AG04450 (cell line): ENCODE results near the gene CHL1. TPM values are rescaled to one million over a fixed set of nuclear protein-coding genes. Genes with fewer than 3 reads are reported as not detected.

Experiments used
- CTCF ChIA-PET: fragments of 300-600, 350-600 bp; formaldehyde crosslinking; extraction: SDS; loops from one replicate; lab custom pipeline; 2022; ENCODE audit warnings: antibody characterized with exemption, inconsistent platforms; lab: Charles Lee
- POLR2A ChIA-PET: fragments of 350-600 bp; formaldehyde crosslinking; extraction: SDS; loops from one replicate; lab custom pipeline; 2021; ENCODE audit warnings: antibody characterized with exemption, inconsistent platforms; lab: Yijun Ruan, JAX
- DNase-seq: peaks from one replicate; pipeline ENCODE4 v3.0.0-alpha.2; 2011; ENCODE audit warnings: low read depth, low spot score
- H3K27ac ChIP-seq: one replicate; pipeline ENCODE4 v1.5.1; 2012; ENCODE audit warnings: low read depth, low read length, control low read depth
- H3K27me3 ChIP-seq: one replicate; pipeline ENCODE4 v1.6.0; 2012; ENCODE audit warnings: low read length; ENCODE audit not compliant: control insufficient read depth, insufficient read depth
- H3K4me3 ChIP-seq: 2 replicates; pipeline ENCODE4 v1.5.1; 2011; ENCODE audit warnings: mild to moderate bottlenecking, low read depth, low read length, control low read depth
- H3K9me3 ChIP-seq: 2 replicates; pipeline ENCODE4 v1.5.1; 2012; ENCODE audit warnings: low read length; ENCODE audit not compliant: control insufficient read depth, insufficient read depth
- CTCF ChIP-seq: IDR thresholded peaks from 2 replicates; pipeline ENCODE4 v1.5.1; 2011; ENCODE audit warnings: low read depth, low read length, control low read depth, inconsistent platforms
- polyA minus RNA-seq: library from RNA; depleted of rRNA, polyadenylated mRNA; stranded (reverse); fragments of >200 nt; gene quantifications from 2 replicates; pipeline ENCODE4 v1.2.3, GENCODE V29; 2011; rRNA and poly(A)+ RNA removed
- polyA plus RNA-seq: library from polyadenylated mRNA; depleted of rRNA; stranded (reverse); fragments of >200 nt; gene quantifications from 2 replicates; pipeline ENCODE4 v1.2.3, GENCODE V29; 2011; rRNA removed

CHL1 gene
- polyA plus RNA-seq (0.25 and 0.40 TPM in 2 replicates), polyA minus RNA-seq (0.28 and 1.3 TPM in 2 replicates)

- ChIA-PET POLR2A (no interaction called here), CTCF (interaction anchor here (1.1 kb wide), 1 partner anchor 158 kb away, joined by 5 read pairs; no protein-coding TSS in a partner anchor)
- H3K9me3 ChIP-seq, result no peaks in the 10 kb centered on the region; the same call in 1 of the 2 replicates
- peak within 1 kb of the TSS; percentile 57 for H3K4me3 ChIP-seq
- no peak within 1 kb of the TSS for H3K27ac ChIP-seq
- DNase-seq, result no peak
- TF ChIP-seq CTCF, result no peak
- H3K27me3 ChIP-seq, result peaks cover 38% of the 10 kb centered on the region
These were observed at the start of gene CHL1 for GRCh38 chr3:196311-197148. Gene CHL1, plus strand, starts transcription at chr3:196763. Its CDS starts 123,014 bp downstream, at chr3:319777.

- no peak for TF ChIP-seq CTCF
- no peaks in the 10 kb centered on the region for H3K9me3 ChIP-seq
- no peak overlapping the region for H3K27ac ChIP-seq
- CTCF ChIA-PET, result no interaction called here
- no peaks in the 10 kb centered on the region for H3K27me3 ChIP-seq
- no peak overlapping the region for H3K4me3 ChIP-seq
- POLR2A ChIA-PET, result no interaction called here
- no peak for DNase-seq
These were observed 44.9 kb upstream of the CHL1 start for GRCh38 chr3:151614-152189.

GRCh38 chr3:159974-160373, 36.6 kb upstream of the CHL1 start:
- CTCF ChIA-PET, result interaction anchor here (0.8 kb wide), 1 partner anchor 194 kb away, joined by 3 read pairs; no protein-coding TSS in a partner anchor
- POLR2A ChIA-PET, result no interaction called here
- no peaks in the 10 kb centered on the region for H3K27me3 ChIP-seq

GRCh38 chr3:166071-166470, 30.5 kb upstream of the CHL1 start:
- Histone ChIP-seq H3K27ac (no peak overlapping the region), H3K9me3 (no peaks in the 10 kb centered on the region), H3K27me3 (no peaks in the 10 kb centered on the region), H3K4me3 (no peak overlapping the region)
- POLR2A ChIA-PET, result no interaction called here
- DNase-seq, result no peak
- CTCF ChIA-PET, result interaction anchor here (0.7 kb wide), 1 partner anchor 189 kb away, joined by 3 read pairs; no protein-coding TSS in a partner anchor
- no peak for TF ChIP-seq CTCF

More at GRCh38 chr3:159974-160373, 36.6 kb upstream of the CHL1 start:
- no peak for DNase-seq
- no peak for TF ChIP-seq CTCF
- Histone ChIP-seq H3K9me3 (no peaks in the 10 kb centered on the region), H3K4me3 (no peak overlapping the region), H3K27ac (no peak overlapping the region)
